Endodermal cell (in vitro differentiated cells): Measurements from ENCODE around the gene METTL26. TPM values are rescaled to one million over a fixed set of nuclear protein-coding genes. Genes with fewer than 3 reads are reported as not detected.

Source experiments
- DNase-seq: peaks from one replicate; pipeline ENCODE4 v3.0.0-alpha.2; 2017
- H3K27ac ChIP-seq: 2 replicates; pipeline ENCODE4 v1.5.1; 2013; ENCODE audit warnings: mild to moderate bottlenecking, low read depth, low read length, moderate library complexity
- H3K27me3 ChIP-seq: 2 replicates; pipeline ENCODE4 v1.6.1; 2013; ENCODE audit warnings: mild to moderate bottlenecking, low read length, moderate library complexity; ENCODE audit not compliant: insufficient read depth, control insufficient read depth, poor library complexity, severe bottlenecking
- H3K36me3 ChIP-seq: 2 replicates; pipeline ENCODE4 v1.7.0; 2013; ENCODE audit warnings: mild to moderate bottlenecking, low read length, moderate library complexity; ENCODE audit not compliant: control insufficient read depth, insufficient read depth
- H3K4me1 ChIP-seq: one replicate; pipeline ENCODE4 v1.7.0; 2013; ENCODE audit warnings: low read length; ENCODE audit not compliant: control insufficient read depth, insufficient read depth
- H3K4me3 ChIP-seq: 2 replicates; pipeline ENCODE4 v1.5.1; 2013; ENCODE audit warnings: mild to moderate bottlenecking, low read length, moderate library complexity
- H3K9ac ChIP-seq: 2 replicates; pipeline ENCODE4 v1.6.1; 2013; ENCODE audit warnings: mild to moderate bottlenecking, low read length, moderate library complexity; ENCODE audit not compliant: poor library complexity, severe bottlenecking; ENCODE audit errors: extremely low read depth
- H3K9me3 ChIP-seq: 2 replicates; pipeline ENCODE4 v1.6.1; 2013; ENCODE audit warnings: mild to moderate bottlenecking, low read length, moderate library complexity; ENCODE audit not compliant: control insufficient read depth
- H3K27ac Mint-ChIP-seq: 2 replicates; pipeline ENCODE4 v1.8.0; 2020; ENCODE audit warnings: mixed read lengths
- H3K27me3 Mint-ChIP-seq: 2 replicates; pipeline ENCODE4 v1.8.0; 2021; ENCODE audit warnings: mild to moderate bottlenecking, mixed read lengths; ENCODE audit not compliant: insufficient read depth
- H3K36me3 Mint-ChIP-seq: 2 replicates; pipeline ENCODE4 v1.8.0; 2020; ENCODE audit warnings: low read depth, mixed read lengths
- H3K4me1 Mint-ChIP-seq: 2 replicates; pipeline ENCODE4 v1.8.0; 2020; ENCODE audit warnings: mixed read lengths
- H3K4me3 Mint-ChIP-seq: 2 replicates; pipeline ENCODE4 v1.8.0; 2020; ENCODE audit warnings: mild to moderate bottlenecking, moderate library complexity, mixed read lengths
- H3K9me3 Mint-ChIP-seq: 2 replicates; pipeline ENCODE4 v1.8.0; 2020; ENCODE audit warnings: mild to moderate bottlenecking, mixed read lengths
- CTCF ChIP-seq: fragments of 200-600 bp; sonication (generic); conservative IDR thresholded peaks from 2 replicates; pipeline ENCODE4 v1.5.0; 2021; ENCODE audit warnings: antibody characterized with exemption, mild to moderate bottlenecking
- WGBS, 2 experiments: methylation state at CpG; one replicate each; pipeline versions ENCODE4 v1.1.5 to v1.1.7; 2013; ENCODE audit warnings: missing lambda C conversion rate in 2 of 2, mixed read lengths in 1 of 2; ENCODE audit not compliant: insufficient coverage in 1 of 2, insufficient read length in 1 of 2; 5-methylcytosine and 5-hydroxymethylcytosine counted together
- total RNA-seq, 2 donors: library from RNA; stranded (reverse); fragmentation: NEBNext Ultra II Directional in 1 of 2; extraction: Animal tissue kit (Norgen Biotek cat#: 25700) in 1 of 2; gene quantifications; 2 replicates in 1 of 2; 3 replicates in 1 of 2; pipeline ENCODE4 v1.2.1, GENCODE V29; 2021

The METTL26 gene
- total RNA-seq, 2 donors from 2014 or later = 72.1 to 79.8 TPM

- Mint-ChIP-seq H3K9me3 (no peaks in the 10 kb centered on the region), H3K4me1 (peaks cover 7% of the 10 kb centered on the region), H3K27me3 (peaks cover 11% of the 10 kb centered on the region), H3K27ac (no peak overlapping the region), H3K36me3 (peaks cover 22% of the 10 kb centered on the region), H3K4me3 (no peak overlapping the region)
- no peak overlapping the region for H3K27ac ChIP-seq
- WGBS, 2 experiments = 79 to 89% methylated on average over 12 to 16 of the region's 16 CpGs
- H3K4me3 ChIP-seq = no peak overlapping the region
- no peak overlapping the region for H3K9ac ChIP-seq
- H3K9me3 ChIP-seq = no peaks in the 10 kb centered on the region
- no peak for TF ChIP-seq CTCF
- no peaks in the 10 kb centered on the region for H3K4me1 ChIP-seq
- no peak for DNase-seq
- peaks cover under 1% of the 10 kb centered on the region for H3K36me3 ChIP-seq
- peaks cover 9% of the 10 kb centered on the region for H3K27me3 ChIP-seq
These were observed 42.3 kb downstream of the METTL26 start for GRCh38 chr16:593807-594206.

GRCh38 chr16:593406-593805, 42.7 kb downstream of the METTL26 start:
- Mint-ChIP-seq H3K27ac (no peak overlapping the region), H3K4me3 (no peak overlapping the region), H3K36me3 (peaks cover 18% of the 10 kb centered on the region)

GRCh38 chr16:592518-593306, 43.4 kb downstream of the METTL26 start:
- TF ChIP-seq CTCF = no peak
- H3K4me3 ChIP-seq = no peak overlapping the region
- Mint-ChIP-seq H3K4me3 (no peak overlapping the region), H3K27ac (no peak overlapping the region), H3K9me3 (no peaks in the 10 kb centered on the region), H3K36me3 (peaks cover 18% of the 10 kb centered on the region), H3K4me1 (peaks cover 7% of the 10 kb centered on the region), H3K27me3 (peaks cover 13% of the 10 kb centered on the region)
- H3K27ac ChIP-seq = no peak overlapping the region
- no peak overlapping the region for H3K9ac ChIP-seq
- no peak for DNase-seq
- no peaks in the 10 kb centered on the region for H3K36me3 ChIP-seq
- H3K27me3 ChIP-seq = peaks cover 9% of the 10 kb centered on the region
- no peaks in the 10 kb centered on the region for H3K9me3 ChIP-seq
- 94 to 97% methylated on average over 23 to 24 of the region's 24 CpGs for WGBS, 2 experiments
- H3K4me1 ChIP-seq = no peaks in the 10 kb centered on the region

More at GRCh38 chr16:593406-593805, 42.7 kb downstream of the METTL26 start:
- Histone ChIP-seq H3K4me3 (no peak overlapping the region), H3K9ac (no peak overlapping the region), H3K9me3 (no peaks in the 10 kb centered on the region), H3K27ac (no peak overlapping the region), H3K36me3 (no peaks in the 10 kb centered on the region), H3K4me1 (no peaks in the 10 kb centered on the region), H3K27me3 (peaks cover 9% of the 10 kb centered on the region)
- DNase-seq = no peak
- TF ChIP-seq CTCF = no peak
- H3K9me3 Mint-ChIP-seq = no peaks in the 10 kb centered on the region
- peaks cover 12% of the 10 kb centered on the region for H3K27me3 Mint-ChIP-seq
- peaks cover 7% of the 10 kb centered on the region for H3K4me1 Mint-ChIP-seq
- WGBS, 2 experiments = 93 to 94% methylated on average over 9 of the region's 9 CpGs
